Measurements from ENCODE around the gene SIM2.

DNA sequence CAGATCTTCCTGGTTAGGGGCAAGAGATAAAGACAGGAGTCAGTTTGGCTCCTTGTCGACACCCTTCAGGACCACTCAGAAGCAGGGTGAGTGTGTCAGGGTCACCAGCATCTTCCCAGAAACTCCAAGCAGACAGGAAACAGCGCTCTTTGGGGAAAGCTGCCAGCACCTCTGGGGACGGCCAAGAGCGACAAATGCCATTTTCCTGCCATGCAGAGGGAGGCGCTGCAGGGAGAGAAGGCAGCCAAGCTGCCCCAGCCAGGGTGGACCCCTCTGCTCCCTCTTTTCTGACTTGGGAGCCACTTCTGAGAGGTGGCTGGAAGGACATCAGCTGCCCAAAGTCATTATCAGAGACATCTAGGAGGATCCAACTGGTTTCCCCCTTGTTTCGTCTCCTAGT is 29.0 kb downstream of the SIM2 start:
- TF ChIP-seq, protein P1, sequence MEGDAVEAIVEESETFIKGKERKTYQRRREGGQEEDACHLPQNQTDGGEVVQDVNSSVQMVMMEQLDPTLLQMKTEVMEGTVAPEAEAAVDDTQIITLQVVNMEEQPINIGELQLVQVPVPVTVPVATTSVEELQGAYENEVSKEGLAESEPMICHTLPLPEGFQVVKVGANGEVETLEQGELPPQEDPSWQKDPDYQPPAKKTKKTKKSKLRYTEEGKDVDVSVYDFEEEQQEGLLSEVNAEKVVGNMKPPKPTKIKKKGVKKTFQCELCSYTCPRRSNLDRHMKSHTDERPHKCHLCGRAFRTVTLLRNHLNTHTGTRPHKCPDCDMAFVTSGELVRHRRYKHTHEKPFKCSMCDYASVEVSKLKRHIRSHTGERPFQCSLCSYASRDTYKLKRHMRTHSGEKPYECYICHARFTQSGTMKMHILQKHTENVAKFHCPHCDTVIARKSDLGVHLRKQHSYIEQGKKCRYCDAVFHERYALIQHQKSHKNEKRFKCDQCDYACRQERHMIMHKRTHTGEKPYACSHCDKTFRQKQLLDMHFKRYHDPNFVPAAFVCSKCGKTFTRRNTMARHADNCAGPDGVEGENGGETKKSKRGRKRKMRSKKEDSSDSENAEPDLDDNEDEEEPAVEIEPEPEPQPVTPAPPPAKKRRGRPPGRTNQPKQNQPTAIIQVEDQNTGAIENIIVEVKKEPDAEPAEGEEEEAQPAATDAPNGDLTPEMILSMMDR (IDR thresholded peaks at IDR 0.05) = no peak
- no peak for TF ChIP-seq POLR2A (IDR thresholded peaks at IDR 0.05)
